ENCODE results near the gene PHKA1.
"Not testable (repeated sequence)": the region's sequence is repeated elsewhere in the genome, so short reads cannot be mapped to it uniquely, and the experiment has no call there.

Gene PHKA1

GRCh38 chrX:72568406-72569092, 145.6 kb downstream of the PHKA1 start:
- DNase-seq: no peak

DNA sequence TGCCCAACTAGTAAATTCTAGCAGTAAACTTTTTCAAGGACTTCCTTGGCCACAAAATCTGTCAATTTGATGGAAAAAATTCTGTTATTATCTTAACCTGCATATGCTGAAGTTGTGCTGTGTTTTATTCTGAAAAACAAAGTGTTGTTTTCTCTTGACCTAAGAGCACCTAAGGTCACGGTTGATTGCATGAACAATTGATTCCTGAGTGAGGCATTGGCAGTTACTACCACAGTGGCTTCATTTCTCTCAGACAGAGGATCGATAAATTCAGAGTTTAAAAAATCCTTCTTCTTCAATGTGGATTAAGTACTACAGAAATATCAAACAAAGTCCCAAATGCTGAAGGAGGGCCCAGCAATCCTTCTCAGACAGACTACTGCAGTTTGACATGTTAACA, 147.7 kb downstream of the PHKA1 start:
- DNase-seq: no peak

GRCh38 chrX:72559655-72560054, 154.5 kb downstream of the PHKA1 start:
- DNase-seq: not testable (repeated sequence)

DNA sequence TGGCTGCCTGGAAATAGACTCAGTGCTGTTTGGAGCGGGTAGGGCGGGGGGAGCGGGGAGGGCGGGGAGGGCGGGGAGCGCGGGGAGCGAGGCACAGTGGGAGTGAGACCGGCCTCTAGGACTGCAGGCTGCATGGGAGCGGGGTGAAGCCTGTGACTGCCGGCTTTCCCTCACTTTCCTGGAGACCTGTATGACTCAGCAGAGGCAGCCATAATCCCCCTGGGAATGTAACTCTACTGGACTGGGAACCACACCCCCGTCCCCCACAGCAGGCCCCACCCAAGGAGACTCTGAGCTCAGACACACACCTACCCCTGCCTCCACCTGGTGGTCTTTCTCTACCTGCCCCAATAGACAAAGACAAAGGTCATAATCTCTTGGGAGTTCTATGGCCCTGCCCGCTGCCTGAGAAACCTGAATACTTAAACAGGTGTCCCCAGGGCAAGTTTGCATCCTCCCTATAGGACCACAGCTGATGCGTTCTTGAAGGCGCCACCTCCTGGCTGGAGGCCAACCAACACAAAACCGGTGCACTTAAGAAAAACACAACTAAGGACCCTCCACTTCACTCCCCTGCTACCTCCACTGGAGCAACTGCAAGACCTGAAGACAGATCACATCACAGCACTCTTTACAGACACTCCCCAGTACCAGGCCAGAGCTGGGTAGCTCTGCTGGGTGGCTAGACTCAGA, 159.5 kb downstream of the PHKA1 start:
- no peak for DNase-seq

DNA sequence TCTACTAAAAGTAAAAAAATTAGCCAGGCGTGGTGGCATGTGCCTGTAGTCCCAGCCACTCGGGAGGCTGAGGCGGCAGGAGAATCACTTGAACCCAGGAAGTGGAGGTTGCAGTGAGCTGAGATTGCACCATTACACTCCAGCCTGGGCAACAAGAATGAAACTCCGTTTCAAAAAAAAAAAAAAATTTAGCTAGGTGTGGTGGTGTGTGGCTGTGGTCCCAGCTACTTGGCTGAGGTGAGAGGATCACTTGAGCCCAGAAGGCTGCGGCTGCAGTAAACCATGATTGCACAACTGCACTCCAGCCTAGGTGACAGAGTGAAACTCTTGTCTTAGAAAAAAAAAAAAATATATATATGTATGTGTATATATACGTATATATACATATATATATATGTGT, 161.7 kb downstream of the PHKA1 start:
- DNase-seq: not testable (repeated sequence)

DNA sequence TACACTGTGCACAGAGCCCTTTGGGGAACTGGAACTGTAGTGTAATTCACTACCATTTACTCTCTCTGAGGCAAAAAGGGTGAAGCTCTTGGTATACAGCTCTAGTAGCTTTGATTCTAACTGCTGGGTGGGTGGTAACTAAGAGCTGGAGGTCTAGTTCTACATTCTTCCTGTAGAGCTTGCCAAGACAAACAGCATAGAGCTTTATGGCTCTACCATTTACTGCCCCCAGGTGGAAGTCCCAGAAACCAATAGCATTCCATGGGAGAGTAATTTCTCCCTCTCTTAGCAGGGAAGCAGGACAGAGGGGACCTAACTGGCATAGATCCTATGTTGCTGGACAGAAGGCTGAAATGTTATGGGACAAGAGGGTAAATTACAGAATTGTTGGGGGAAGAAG, 168.1 kb downstream of the PHKA1 start:
- DNase-seq: no peak

DNA sequence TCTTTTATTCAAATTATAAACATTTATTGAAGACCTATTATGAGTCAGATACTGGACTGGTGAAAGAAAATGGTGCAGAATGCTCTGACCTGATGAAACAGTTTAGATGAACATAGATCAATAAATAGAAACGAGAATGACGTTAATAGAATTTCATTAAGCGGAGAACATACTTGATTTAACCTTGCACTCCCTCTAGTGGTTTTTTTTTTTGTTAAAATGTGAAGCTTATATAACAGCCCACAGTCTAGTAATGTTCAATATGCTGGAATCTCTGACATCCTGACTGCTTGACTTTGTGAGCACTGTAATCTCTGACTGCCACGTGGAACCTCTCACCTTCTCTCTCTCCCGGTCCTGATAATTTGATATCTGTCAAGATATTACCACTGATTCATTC, 173.8 kb downstream of the PHKA1 start:
- no peak for DNase-seq

GRCh38 chrX:72539822-72540221, 174.3 kb downstream of the PHKA1 start:
- no peak for DNase-seq

DNA sequence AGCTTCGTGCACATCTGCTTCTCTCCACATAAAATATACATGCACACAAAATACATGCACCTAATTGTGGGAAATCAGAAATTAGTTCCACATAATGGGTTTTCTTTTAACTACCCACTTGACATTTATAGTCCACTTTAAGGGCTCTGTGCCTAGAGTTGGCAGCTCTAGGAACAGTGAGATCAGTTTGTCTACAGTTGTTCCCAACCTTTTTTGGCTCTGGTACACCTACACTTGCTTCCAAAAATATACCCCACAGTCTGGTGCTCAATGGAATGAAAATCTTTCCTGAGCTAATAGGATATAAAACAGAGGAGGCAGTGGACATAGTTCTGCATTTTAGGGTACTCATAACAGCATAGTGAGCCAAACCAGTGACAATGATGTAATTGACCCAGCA, 177.6 kb downstream of the PHKA1 start:
- DNase-seq: no peak

GRCh38 chrX:72532366-72532765, 181.7 kb downstream of the PHKA1 start:
- DNase-seq: no peak

All from CD4-positive, alpha-beta T cell treated with Interferon gamma for 1 hour (primary cell).